Stimulated activated CD4-positive, alpha-beta T cell treated with anti-CD3 and anti-CD28 coated beads, Interleukin-1b, Interleukin-23, amount 100 ng/mL, for 1 hour (primary cell): ENCODE results near the gene LUZP1.

Experiments
- DNase-seq, 2 donors: peaks; one replicate each; pipeline ENCODE4 v3.0.0-alpha.2; 2020; ENCODE audit warnings: low read depth in 2 of 2

LUZP1 gene

GRCh38 chr1:23152966-23153684 is 15.5 kb downstream of the LUZP1 start:
- no peak for DNase-seq

- no peak for DNase-seq
Observed at GRCh38 chr1:23150742-23151141, 17.9 kb downstream of the LUZP1 start.

- no peak for DNase-seq
Observed at GRCh38 chr1:23150125-23150524, 18.5 kb downstream of the LUZP1 start.

GRCh38 chr1:23149114-23149513 is 19.5 kb downstream of the LUZP1 start:
- no peak for DNase-seq

GRCh38 chr1:23148084-23148483 is 20.6 kb downstream of the LUZP1 start:
- no peak for DNase-seq

- DNase-seq = no peak
Observed at GRCh38 chr1:23140940-23141596, 27.6 kb downstream of the LUZP1 start.

GRCh38 chr1:23135268-23135667 is 33.4 kb downstream of the LUZP1 start:
- DNase-seq = no peak

GRCh38 chr1:23134055-23134454 is 34.6 kb downstream of the LUZP1 start:
- no peak for DNase-seq

GRCh38 chr1:23133587-23133986 is 35.1 kb downstream of the LUZP1 start:
- DNase-seq = no peak

GRCh38 chr1:23132033-23132432 is 36.6 kb downstream of the LUZP1 start:
- DNase-seq = no peak

GRCh38 chr1:23129846-23130245 is 38.8 kb downstream of the LUZP1 start:
- DNase-seq = no peak

- DNase-seq = no peak
Observed at GRCh38 chr1:23126801-23127200, 41.9 kb downstream of the LUZP1 start.

GRCh38 chr1:23126200-23126599 is 42.5 kb downstream of the LUZP1 start:
- DNase-seq = no peak

GRCh38 chr1:23125489-23125888 is 43.2 kb downstream of the LUZP1 start:
- DNase-seq = no peak

- no peak for DNase-seq
Observed at GRCh38 chr1:23124259-23125026, 44.2 kb downstream of the LUZP1 start.

- no peak for DNase-seq
Observed at GRCh38 chr1:23123528-23123927, 45.1 kb downstream of the LUZP1 start.

- DNase-seq = no peak
Observed at GRCh38 chr1:23122796-23123195, 45.9 kb downstream of the LUZP1 start.

- no peak for DNase-seq
Observed at GRCh38 chr1:23122023-23122748, 46.5 kb downstream of the LUZP1 start.

GRCh38 chr1:23120383-23120782 is 48.3 kb downstream of the LUZP1 start:
- DNase-seq = no peak

- no peak for DNase-seq
Observed at GRCh38 chr1:23118957-23119792, 49.5 kb downstream of the LUZP1 start.

- DNase-seq = no peak
Observed at GRCh38 chr1:23118407-23118806, 50.2 kb downstream of the LUZP1 start.
